Epithelial cell of esophagus (primary cell): ENCODE data around the gene GLO1.

ENCODE experiments used
- DNase-seq: peaks from one replicate; pipeline ENCODE4 v3.0.0; 2010; ENCODE audit warnings: low read depth
- H3K4me3 ChIP-seq: 2 replicates; pipeline ENCODE4 v1.5.1; 2011; ENCODE audit warnings: mild to moderate bottlenecking, low read length, control low read depth
- CTCF ChIP-seq: IDR thresholded peaks from 2 replicates; pipeline ENCODE4 v1.5.1; 2011; ENCODE audit warnings: low read depth, mild to moderate bottlenecking, low read length, control low read depth, inconsistent platforms; ENCODE audit not compliant: insufficient read depth; ENCODE audit errors: missing control alignments

GLO1 gene

GRCh38 chr6:38631186-38631783 is 71.7 kb downstream of the GLO1 start:
- peak; percentile 7 for DNase-seq
- no peak for TF ChIP-seq CTCF
- no peak overlapping the region for H3K4me3 ChIP-seq
